GM23338 (cell line): Measurements from ENCODE around the gene GPRC5B. TPM values are rescaled to one million over a fixed set of nuclear protein-coding genes. Genes with fewer than 3 reads are reported as not detected.

ENCODE experiments used
- ATAC-seq: fragments of 200-7000 bp; cut with Tn5 transposase; 3 replicates; pipeline ENCODE4 v1.9.1; 2020
- DNase-seq: peaks from one replicate; pipeline ENCODE4 v3.0.0-alpha.2; 2015; ENCODE audit warnings: low spot score
- H2AFZ ChIP-seq: fragments of 200-600 bp; sonication (generic); 2 replicates; pipeline ENCODE4 v1.8.0; 2016; ENCODE audit warnings: antibody characterized with exemption, mild to moderate bottlenecking, moderate library complexity
- H3F3A ChIP-seq: fragments of 200-600 bp; sonication (generic); replicated peaks from 2 replicates; pipeline ENCODE4 v1.8.0; 2017; ENCODE audit warnings: antibody characterized with exemption, mixed run types, low read depth
- H3K27ac ChIP-seq: fragments of 200-600 bp; sonication (generic); 2 replicates; pipeline ENCODE4 v1.6.1; 2016; ENCODE audit warnings: low read depth
- H3K27me3 ChIP-seq: fragments of 200-600 bp; sonication (generic); 2 replicates; pipeline ENCODE4 v1.8.0; 2016; ENCODE audit warnings: mild to moderate bottlenecking, mixed run types, moderate library complexity; ENCODE audit not compliant: insufficient read depth
- H3K36me3 ChIP-seq: fragments of 200-600 bp; sonication (generic); 2 replicates; pipeline ENCODE4 v1.8.0; 2016; ENCODE audit warnings: mild to moderate bottlenecking; ENCODE audit not compliant: insufficient read depth
- H3K4me1 ChIP-seq: fragments of 200-600 bp; sonication (generic); 2 replicates; pipeline ENCODE4 v1.8.0; 2016; ENCODE audit warnings: mild to moderate bottlenecking, moderate library complexity; ENCODE audit not compliant: insufficient read depth
- H3K4me2 ChIP-seq: fragments of 200-600 bp; sonication (generic); 2 replicates; pipeline ENCODE4 v1.7.1; 2017; ENCODE audit warnings: mixed run types
- H3K4me3 ChIP-seq: fragments of 200-600 bp; sonication (generic); 2 replicates; pipeline ENCODE4 v1.6.1; 2016; ENCODE audit warnings: mixed run types
- H3K79me2 ChIP-seq: fragments of 200-600 bp; sonication (generic); replicated peaks from 2 replicates; pipeline ENCODE4 v1.8.0; 2017; ENCODE audit warnings: mild to moderate bottlenecking; ENCODE audit not compliant: insufficient read depth
- H3K9me2 ChIP-seq: fragments of 200-600 bp; sonication (generic); 2 replicates; pipeline ENCODE4 v1.8.0; 2017; ENCODE audit not compliant: insufficient read depth
- H4K20me1 ChIP-seq: fragments of 200-600 bp; sonication (generic); replicated peaks from 2 replicates; pipeline ENCODE4 v1.8.0; 2017; ENCODE audit warnings: mild to moderate bottlenecking; ENCODE audit not compliant: insufficient read depth
- H3K27ac Mint-ChIP-seq: 2 replicates; pipeline ENCODE4 v1.8.0; 2020; ENCODE audit warnings: inconsistent platforms, mild to moderate bottlenecking, moderate library complexity, mixed read lengths
- H3K27me3 Mint-ChIP-seq: 3 replicates; pipeline ENCODE4 v1.8.0; 2022; ENCODE audit warnings: low read depth, mild to moderate bottlenecking, moderate library complexity, mixed read lengths, inconsistent platforms; ENCODE audit not compliant: insufficient read depth, poor library complexity
- H3K36me3 Mint-ChIP-seq: 3 replicates; pipeline ENCODE4 v1.8.0; 2021; ENCODE audit warnings: low read depth, mild to moderate bottlenecking, inconsistent platforms, moderate library complexity, mixed read lengths
- H3K4me1 Mint-ChIP-seq: 3 replicates; pipeline ENCODE4 v1.8.0; 2020; ENCODE audit warnings: mild to moderate bottlenecking, inconsistent platforms, mixed read lengths
- H3K4me3 Mint-ChIP-seq: 3 replicates; pipeline ENCODE4 v1.8.0; 2021; ENCODE audit warnings: moderate library complexity, mild to moderate bottlenecking, inconsistent platforms, mixed read lengths
- H3K9me3 Mint-ChIP-seq: 3 replicates; pipeline ENCODE4 v1.8.0; 2020; ENCODE audit warnings: moderate library complexity, mild to moderate bottlenecking, inconsistent platforms, mixed read lengths
- CREB1 ChIP-seq: fragments of 250-450 bp; sonication (Bioruptor Pico); IDR thresholded peaks from 2 replicates; pipeline ENCODE4 v1.5.0; 2020; ENCODE audit warnings: low read depth, mild to moderate bottlenecking, moderate library complexity
- CTCF ChIP-seq, 2 experiments: fragments of 200-600 bp in 1 of 2; sonication (generic) in 1 of 2; conservative IDR thresholded peaks; 2 replicates each; pipeline versions ENCODE4 v1.5.1 to v1.6.1; 2016 to 2017; ENCODE audit warnings: antibody characterized with exemption in 2 of 2, low read depth in 2 of 2, mild to moderate bottlenecking in 2 of 2, moderate library complexity in 1 of 2
- ETS1 ChIP-seq: IDR thresholded peaks from 2 replicates; pipeline ENCODE4 v1.6.1; 2016; ENCODE audit warnings: antibody characterized with exemption
- EZH2 ChIP-seq: fragments of 200-600 bp; sonication (generic); IDR thresholded peaks from one replicate; pipeline ENCODE4 v1.8.0; 2017; ENCODE audit warnings: antibody characterized with exemption, mild to moderate bottlenecking, low read depth; ENCODE audit not compliant: unreplicated experiment
- EZH2phosphoT487 ChIP-seq: fragments of 200-600 bp; sonication (generic); IDR thresholded peaks from one replicate; pipeline ENCODE4 v1.8.1; 2018; ENCODE audit warnings: antibody characterized with exemption; ENCODE audit not compliant: unreplicated experiment
- JUNB ChIP-seq: IDR thresholded peaks from one replicate; pipeline ENCODE4 v1.6.1; 2016; ENCODE audit warnings: antibody characterized with exemption; ENCODE audit not compliant: unreplicated experiment
- NANOG ChIP-seq: IDR thresholded peaks from 2 replicates; pipeline ENCODE4 v1.6.1; 2016; ENCODE audit warnings: antibody characterized with exemption, borderline replicate concordance
- POLR2AphosphoS5 ChIP-seq: IDR thresholded peaks from 2 replicates; pipeline ENCODE4 v1.6.1; 2016; ENCODE audit warnings: antibody characterized with exemption, low read depth
- REST ChIP-seq: IDR thresholded peaks from one replicate; pipeline ENCODE4 v1.6.1; 2018; ENCODE audit warnings: antibody characterized with exemption; ENCODE audit not compliant: unreplicated experiment
- STAT1 ChIP-seq: IDR thresholded peaks from one replicate; pipeline ENCODE4 v1.6.1; 2016; ENCODE audit warnings: antibody characterized with exemption; ENCODE audit not compliant: unreplicated experiment
- ZNF114 ChIP-seq: fragments of 250-450 bp; sonication (Bioruptor Pico); IDR thresholded peaks from 2 replicates; pipeline ENCODE4 v1.5.0; 2020; ENCODE audit warnings: mild to moderate bottlenecking, moderate library complexity
- ZNF331 ChIP-seq: fragments of 250-450 bp; sonication (Bioruptor Pico); IDR thresholded peaks from 2 replicates; pipeline ENCODE4 v1.5.0; 2020; ENCODE audit warnings: low read depth, mild to moderate bottlenecking, moderate library complexity
- ZNF462 ChIP-seq: fragments of 250-450 bp; sonication (Bioruptor Pico); IDR thresholded peaks from 2 replicates; pipeline ENCODE4 v1.5.0; 2020; ENCODE audit warnings: mild to moderate bottlenecking, moderate library complexity
- polyA plus RNA-seq: library from polyadenylated mRNA; unstranded; fragments of >200 nt; fragmentation: Nextera tagmentation; extraction: Ambion mirVana; gene quantifications from 2 replicates; pipeline ENCODE4 v1.2.1, GENCODE V29; 2016
- total RNA-seq: library from RNA; depleted of rRNA; stranded (reverse); fragments of >200 nt; shearing (Covaris generic); gene quantifications from 2 replicates; pipeline ENCODE4 v1.2.3, GENCODE V29; 2014

GPRC5B gene
- total and polyA plus RNA-seq, 2 experiments from 2014 or later, result 70.9 to 82.5 TPM

- Histone ChIP-seq H3K27me3 (no peaks in the 10 kb centered on the region), H3K27ac (no peak overlapping the region), H3K4me3 (no peak overlapping the region), H3F3A (no peaks in the 10 kb centered on the region), H3K9me2 (no peaks in the 10 kb centered on the region), H3K4me1 (no peaks in the 10 kb centered on the region), H3K36me3 (no peaks in the 10 kb centered on the region), H2AFZ (no peak overlapping the region), H3K79me2 (no peaks in the 10 kb centered on the region), H3K4me2 (no peak overlapping the region), H4K20me1 (no peaks in the 10 kb centered on the region)
- Mint-ChIP-seq H3K9me3 (no peaks in the 10 kb centered on the region), H3K4me1 (no peaks in the 10 kb centered on the region), H3K4me3 (no peak overlapping the region), H3K27me3 (peaks cover 2% of the 10 kb centered on the region), H3K27ac (no peak overlapping the region), H3K36me3 (no peaks in the 10 kb centered on the region)
- ATAC-seq (no peak), DNase-seq (no peak)
- TF ChIP-seq POLR2AphosphoS5, result no peak
- TF ChIP-seq ZNF114 (CRISPR knock-in tag), result no peak
- TF ChIP-seq STAT1, result no peak
- no peak for TF ChIP-seq ETS1
- TF ChIP-seq REST, result no peak
- no peak for TF ChIP-seq ZNF462 (CRISPR knock-in tag)
- TF ChIP-seq NANOG, result no peak
- TF ChIP-seq EZH2phosphoT487, result no peak
- TF ChIP-seq CREB1 (CRISPR knock-in tag), result no peak
- TF ChIP-seq CTCF (conservative IDR thresholded peaks at IDR 0.05; ENCODE audit: low read depth in 2 of 2), result no peak
- no peak for TF ChIP-seq JUNB
- no peak for TF ChIP-seq ZNF331 (CRISPR knock-in tag)
- no peak for TF ChIP-seq EZH2
Measured at GRCh38 chr16:19822533-19822932, 62.1 kb downstream of the GPRC5B start.
